ENCODE measurements around the gene MYRFL.

The MYRFL gene

GRCh38 chr12:69981881-69982475 is 157.0 kb downstream of the MYRFL start:
- Histone ChIP-seq H3K36me3 (replicated peaks) (no peaks in the 10 kb centered on the region), H3K27me3 (replicated peaks) (no peaks in the 10 kb centered on the region), H3K4me3 (ENCODE audit: low read depth, low read length) (no peak overlapping the region), H3K27ac (no peak overlapping the region)
- in situ Hi-C loops (cut with HindIII; ENCODE audit: low pct_ligation_motif_present, low sequenced_read_pairs), result no loop called here
- TF ChIP-seq CTCF (IDR thresholded peaks at IDR 0.05; ENCODE audit: low read depth, low read length, missing control alignments), result no peak
- DNase-seq, result no peak

GRCh38 chr12:69984241-69984640 is 159.2 kb downstream of the MYRFL start:
- Histone ChIP-seq H3K27ac (no peak overlapping the region), H3K36me3 (replicated peaks) (no peaks in the 10 kb centered on the region), H3K27me3 (replicated peaks) (no peaks in the 10 kb centered on the region), H3K4me3 (ENCODE audit: low read depth, low read length) (no peak overlapping the region)
- in situ Hi-C loops (cut with HindIII; ENCODE audit: low pct_ligation_motif_present, low sequenced_read_pairs), result no loop called here
- TF ChIP-seq CTCF (IDR thresholded peaks at IDR 0.05; ENCODE audit: low read depth, low read length, missing control alignments), result no peak
- DNase-seq, result no peak

GRCh38 chr12:69985656-69986055 is 160.6 kb downstream of the MYRFL start:
- peak; percentile 55 for TF ChIP-seq CTCF (IDR thresholded peaks at IDR 0.05; ENCODE audit: low read depth, low read length, missing control alignments)
- no peaks in the 10 kb centered on the region for H3K27me3 ChIP-seq (replicated peaks)
- no peak for DNase-seq
- H3K4me3 ChIP-seq (ENCODE audit: low read depth, low read length), result no peak overlapping the region
- H3K27ac ChIP-seq, result no peak overlapping the region
- in situ Hi-C loops (cut with HindIII; ENCODE audit: low pct_ligation_motif_present, low sequenced_read_pairs), result no loop called here
- no peaks in the 10 kb centered on the region for H3K36me3 ChIP-seq (replicated peaks)

DNA sequence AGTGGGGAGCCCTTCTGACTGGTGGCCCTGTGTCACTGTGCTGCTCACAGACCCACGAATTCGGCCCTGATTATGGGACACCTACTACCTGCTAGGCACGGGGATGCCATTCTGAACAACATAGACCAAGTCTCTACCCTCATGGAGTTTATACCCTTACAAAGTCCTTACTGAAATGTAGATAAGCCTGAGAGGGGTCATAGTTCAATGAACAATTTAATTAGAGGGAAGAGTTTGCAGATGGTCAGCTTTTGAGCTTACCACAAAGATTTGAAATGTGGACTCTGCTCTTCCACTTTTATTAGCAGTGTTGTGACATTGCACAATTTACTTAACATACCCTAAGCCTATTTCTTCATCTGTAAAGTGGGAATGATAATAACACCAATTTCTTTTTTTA is 161.1 kb downstream of the MYRFL start:
- Histone ChIP-seq H3K27me3 (replicated peaks) (no peaks in the 10 kb centered on the region), H3K36me3 (replicated peaks) (no peaks in the 10 kb centered on the region), H3K27ac (no peak overlapping the region), H3K4me3 (ENCODE audit: low read depth, low read length) (no peak overlapping the region)
- in situ Hi-C loops (cut with HindIII; ENCODE audit: low pct_ligation_motif_present, low sequenced_read_pairs), result no loop called here
- no peak for TF ChIP-seq CTCF (IDR thresholded peaks at IDR 0.05; ENCODE audit: low read depth, low read length, missing control alignments)
- no peak for DNase-seq

DNA sequence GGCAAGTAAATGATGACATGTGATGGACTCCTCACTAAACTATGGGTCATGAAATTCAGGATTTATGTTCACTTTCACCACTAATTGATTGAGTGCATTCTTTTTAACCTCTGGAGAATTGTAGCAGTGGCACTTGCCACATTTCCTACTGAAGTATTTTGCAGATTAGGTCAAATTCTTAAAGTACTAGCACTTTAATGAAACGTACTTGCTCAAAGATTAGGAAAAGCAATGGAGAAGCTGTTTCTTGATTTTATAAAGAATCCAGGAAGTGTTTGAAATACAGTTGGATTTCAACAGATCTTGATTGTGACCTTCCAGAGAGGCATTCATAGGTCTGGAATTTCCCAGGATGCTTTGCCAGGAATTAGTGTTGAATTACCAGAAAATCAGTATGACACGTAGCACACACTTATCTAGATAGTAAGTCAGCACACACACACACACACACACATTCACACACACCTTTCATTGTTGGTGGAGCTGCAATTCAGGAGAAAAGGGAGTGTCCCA is 162.6 kb downstream of the MYRFL start:
- in situ Hi-C loops (cut with HindIII; ENCODE audit: low pct_ligation_motif_present, low sequenced_read_pairs), result no loop called here
- DNase-seq, result peak; percentile 93
- Histone ChIP-seq H3K27me3 (replicated peaks) (no peaks in the 10 kb centered on the region), H3K36me3 (replicated peaks) (no peaks in the 10 kb centered on the region), H3K4me3 (ENCODE audit: low read depth, low read length) (no peak overlapping the region), H3K27ac (peak overlapping the region; percentile 80)
- TF ChIP-seq CTCF (IDR thresholded peaks at IDR 0.05; ENCODE audit: low read depth, low read length, missing control alignments), result no peak
